ENCODE data around the gene PRODH2.

The PRODH2 gene

GRCh38 chr19:35785339-35785627, 27.4 kb downstream of the PRODH2 start:
- no peak for TF ChIP-seq CTCF (conservative IDR thresholded peaks at IDR 0.05; ENCODE audit: low read depth, low read length)
- Histone ChIP-seq H2AFZ (ENCODE audit: low read depth) (no peak overlapping the region), H3K9ac (no peak overlapping the region), H3K4me1 (ENCODE audit: low read depth, poor library complexity, severe bottlenecking) (no peaks in the 10 kb centered on the region), H3K27ac (no peak overlapping the region), H3K36me3 (ENCODE audit: insufficient read depth) (no peaks in the 10 kb centered on the region), H3K27me3 (ENCODE audit: insufficient read depth, low read depth) (no peaks in the 10 kb centered on the region), H3K79me2 (ENCODE audit: insufficient read depth, low read depth) (no peaks in the 10 kb centered on the region), H3K4me3 (IDR thresholded peaks at IDR 0.05; ENCODE audit: insufficient read depth, low read depth, low read length) (no peak overlapping the region), H3K4me2 (no peak overlapping the region), H4K20me1 (ENCODE audit: insufficient read depth) (no peaks in the 10 kb centered on the region)

- TF ChIP-seq CTCF (conservative IDR thresholded peaks at IDR 0.05; ENCODE audit: low read depth, low read length): no peak
- no peak overlapping the region for H3K27ac ChIP-seq
- H3K27me3 ChIP-seq (ENCODE audit: insufficient read depth, low read depth): no peaks in the 10 kb centered on the region
- H3K4me2 ChIP-seq: no peak overlapping the region
- no peak overlapping the region for H3K4me3 ChIP-seq (IDR thresholded peaks at IDR 0.05; ENCODE audit: insufficient read depth, low read depth, low read length)
- H3K36me3 ChIP-seq (ENCODE audit: insufficient read depth): no peaks in the 10 kb centered on the region
- H2AFZ ChIP-seq (ENCODE audit: low read depth): no peak overlapping the region
- H3K79me2 ChIP-seq (ENCODE audit: insufficient read depth, low read depth): no peaks in the 10 kb centered on the region
- no peak overlapping the region for H3K9ac ChIP-seq
- no peaks in the 10 kb centered on the region for H4K20me1 ChIP-seq (ENCODE audit: insufficient read depth)
- H3K4me1 ChIP-seq (ENCODE audit: low read depth, poor library complexity, severe bottlenecking): no peaks in the 10 kb centered on the region
Measured at GRCh38 chr19:35784503-35785338, 27.9 kb downstream of the PRODH2 start.

- Histone ChIP-seq H3K79me2 (ENCODE audit: insufficient read depth, low read depth) (no peaks in the 10 kb centered on the region), H3K27ac (no peak overlapping the region), H3K36me3 (ENCODE audit: insufficient read depth) (no peaks in the 10 kb centered on the region), H3K4me1 (ENCODE audit: low read depth, poor library complexity, severe bottlenecking) (no peaks in the 10 kb centered on the region), H2AFZ (ENCODE audit: low read depth) (no peak overlapping the region), H3K27me3 (ENCODE audit: insufficient read depth, low read depth) (no peaks in the 10 kb centered on the region), H4K20me1 (ENCODE audit: insufficient read depth) (no peaks in the 10 kb centered on the region), H3K4me3 (IDR thresholded peaks at IDR 0.05; ENCODE audit: insufficient read depth, low read depth, low read length) (no peak overlapping the region), H3K9ac (no peak overlapping the region), H3K4me2 (no peak overlapping the region)
- TF ChIP-seq CTCF (conservative IDR thresholded peaks at IDR 0.05; ENCODE audit: low read depth, low read length): no peak
Measured at GRCh38 chr19:35783469-35784434, 28.9 kb downstream of the PRODH2 start.

- Histone ChIP-seq H3K4me2 (no peak overlapping the region), H3K79me2 (ENCODE audit: insufficient read depth, low read depth) (no peaks in the 10 kb centered on the region), H3K27ac (no peak overlapping the region), H3K4me1 (ENCODE audit: low read depth, poor library complexity, severe bottlenecking) (no peaks in the 10 kb centered on the region), H3K9ac (no peak overlapping the region), H3K36me3 (ENCODE audit: insufficient read depth) (no peaks in the 10 kb centered on the region), H4K20me1 (ENCODE audit: insufficient read depth) (no peaks in the 10 kb centered on the region), H3K27me3 (ENCODE audit: insufficient read depth, low read depth) (no peaks in the 10 kb centered on the region), H3K4me3 (IDR thresholded peaks at IDR 0.05; ENCODE audit: insufficient read depth, low read depth, low read length) (no peak overlapping the region), H2AFZ (ENCODE audit: low read depth) (no peak overlapping the region)
- no peak for TF ChIP-seq CTCF (conservative IDR thresholded peaks at IDR 0.05; ENCODE audit: low read depth, low read length)
Measured at GRCh38 chr19:35782589-35782988, 30.1 kb downstream of the PRODH2 start.
